Activated CD4-positive, alpha-beta memory T cell treated with anti-CD3 and anti-CD28 coated beads for 36 hours (primary cell): ENCODE results near the gene CTAG1A. TPM values are rescaled to one million over a fixed set of nuclear protein-coding genes. Genes with fewer than 3 reads are reported as not detected.

Experiments used
- total RNA-seq, 2 experiments: library from RNA; stranded (reverse); gene quantifications; one replicate each; pipeline ENCODE4 v1.2.3, GENCODE V29; 2021

The CTAG1A gene
- total RNA-seq, 2 experiments from 2014 or later, result not detected

Other genes starting within 250 kb of the CTAG1A start
- 1,000 to 10,000 TPM; 1,023 to 1,032 TPM for gene FLNA, start 210.5 kb upstream of the CTAG1A start, total RNA-seq
- gene EMD, start 205.8 kb upstream of the CTAG1A start, total RNA-seq, result 10 to 100 TPM; 75.8 to 79.1 TPM
- gene RPL10, start 186.8 kb upstream of the CTAG1A start, total RNA-seq, result 1,000 to 10,000 TPM; 3,597 to 3,654 TPM
- gene DNASE1L1, start 175.9 kb upstream of the CTAG1A start, total RNA-seq, result 10 to 100 TPM; 12.5 to 13.3 TPM
- 10 to 100 TPM; 58.6 to 66.4 TPM for gene TAFAZZIN, start 173.6 kb upstream of the CTAG1A start, total RNA-seq
- gene ATP6AP1, start 156.5 kb upstream of the CTAG1A start, total RNA-seq, result 10 to 100 TPM; 30.8 to 31.6 TPM
- 100 to 1,000 TPM; 119 to 121 TPM for gene GDI1, start 148.0 kb upstream of the CTAG1A start, total RNA-seq
- gene FAM50A, start 141.0 kb upstream of the CTAG1A start, total RNA-seq, result 10 to 100 TPM; 61.1 to 61.9 TPM
- gene PLXNA3, start 126.9 kb upstream of the CTAG1A start, total RNA-seq, result 10 to 100 TPM; 33.7 to 35.2 TPM
- 10 to 100 TPM; 45.5 to 47.7 TPM for gene LAGE3, start 105.9 kb upstream of the CTAG1A start, total RNA-seq
- gene UBL4A, start 98.5 kb upstream of the CTAG1A start, total RNA-seq, result 10 to 100 TPM; 49.5 to 53.3 TPM
- gene SLC10A3, start 94.5 kb upstream of the CTAG1A start, total RNA-seq, result 10 to 100 TPM; 14.4 to 16.1 TPM
- gene FAM3A, start 68.9 kb upstream of the CTAG1A start, total RNA-seq, result 10 to 100 TPM; 21.4 to 28.4 TPM
- 10 to 100 TPM; 65.8 to 70.4 TPM for gene G6PD, start 38.3 kb upstream of the CTAG1A start, total RNA-seq
- 10 to 100 TPM; 39.4 to 45.9 TPM for gene IKBKG, start 37.5 kb upstream of the CTAG1A start, total RNA-seq
- gene CTAG1B, start 34.1 kb downstream of the CTAG1A start, total RNA-seq, result not detected
- gene CTAG2, start 68.4 kb downstream of the CTAG1A start, total RNA-seq, result not detected
- gene GAB3, start 165.9 kb downstream of the CTAG1A start, total RNA-seq, result 1 to 10 TPM; 3.4 to 3.7 TPM
- 10 to 100 TPM; 94.0 to 95.5 TPM for gene DKC1, start 177.7 kb downstream of the CTAG1A start, total RNA-seq
- gene MPP1, start 220.4 kb downstream of the CTAG1A start, total RNA-seq, result 10 to 100 TPM; 22.6 to 24.2 TPM
- not detected for gene SMIM9, start 249.5 kb downstream of the CTAG1A start, total RNA-seq